DND-41 (cell line): ENCODE data around the gene TRIM65.

ENCODE experiments used
- EZH2 ChIP-seq: IDR thresholded peaks from 3 replicates; pipeline ENCODE4 v1.6.1; 2012; ENCODE audit warnings: borderline replicate concordance, low read depth, mild to moderate bottlenecking, moderate library complexity, low read length, inconsistent platforms; ENCODE audit not compliant: severe bottlenecking
- TF ChIP-seq, protein P1 (sequence below): IDR thresholded peaks from 2 replicates; pipeline ENCODE4 v1.5.1; 2012; ENCODE audit warnings: borderline replicate concordance, low read length, moderate library complexity, mild to moderate bottlenecking; ENCODE audit not compliant: poor library complexity, severe bottlenecking; ENCODE audit errors: extremely low read depth

DNA sequence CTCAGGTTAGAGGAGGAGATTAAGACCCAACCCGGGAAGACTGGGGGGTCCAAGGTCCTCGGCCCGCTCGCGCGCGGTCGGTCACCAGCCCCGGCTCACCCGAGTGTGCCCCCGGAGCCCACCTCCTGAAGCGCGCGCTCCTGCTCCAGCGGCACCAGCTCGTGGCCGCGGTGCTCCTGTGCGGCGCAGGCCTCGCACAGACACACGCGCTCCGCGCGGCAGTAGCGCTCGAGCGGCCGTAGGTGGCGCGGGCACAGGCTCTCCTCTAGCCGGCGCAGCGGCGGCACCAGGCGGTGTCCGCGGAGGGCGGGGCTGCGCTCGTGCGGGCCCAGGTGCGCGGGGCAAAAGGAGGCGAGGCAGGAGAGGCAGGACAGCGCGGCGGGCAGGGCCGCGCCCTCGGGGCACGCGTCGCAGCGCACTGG lies 19.0 kb downstream of the TRIM65 start:
- TF ChIP-seq, protein P1, sequence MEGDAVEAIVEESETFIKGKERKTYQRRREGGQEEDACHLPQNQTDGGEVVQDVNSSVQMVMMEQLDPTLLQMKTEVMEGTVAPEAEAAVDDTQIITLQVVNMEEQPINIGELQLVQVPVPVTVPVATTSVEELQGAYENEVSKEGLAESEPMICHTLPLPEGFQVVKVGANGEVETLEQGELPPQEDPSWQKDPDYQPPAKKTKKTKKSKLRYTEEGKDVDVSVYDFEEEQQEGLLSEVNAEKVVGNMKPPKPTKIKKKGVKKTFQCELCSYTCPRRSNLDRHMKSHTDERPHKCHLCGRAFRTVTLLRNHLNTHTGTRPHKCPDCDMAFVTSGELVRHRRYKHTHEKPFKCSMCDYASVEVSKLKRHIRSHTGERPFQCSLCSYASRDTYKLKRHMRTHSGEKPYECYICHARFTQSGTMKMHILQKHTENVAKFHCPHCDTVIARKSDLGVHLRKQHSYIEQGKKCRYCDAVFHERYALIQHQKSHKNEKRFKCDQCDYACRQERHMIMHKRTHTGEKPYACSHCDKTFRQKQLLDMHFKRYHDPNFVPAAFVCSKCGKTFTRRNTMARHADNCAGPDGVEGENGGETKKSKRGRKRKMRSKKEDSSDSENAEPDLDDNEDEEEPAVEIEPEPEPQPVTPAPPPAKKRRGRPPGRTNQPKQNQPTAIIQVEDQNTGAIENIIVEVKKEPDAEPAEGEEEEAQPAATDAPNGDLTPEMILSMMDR = no peak
- no peak for TF ChIP-seq EZH2
